Erythroblast (primary cell): ENCODE measurements around the gene EHBP1L1.

ENCODE experiments used
- GATA1 ChIP-seq: IDR thresholded peaks from 2 replicates; pipeline ENCODE4 v1.6.1; 2011; ENCODE audit warnings: low read depth, mild to moderate bottlenecking, control low read depth, low read length, moderate library complexity
- POLR2A ChIP-seq: IDR thresholded peaks from 2 replicates; pipeline ENCODE4 v1.6.1; 2011; ENCODE audit warnings: mild to moderate bottlenecking, low read length

DNA sequence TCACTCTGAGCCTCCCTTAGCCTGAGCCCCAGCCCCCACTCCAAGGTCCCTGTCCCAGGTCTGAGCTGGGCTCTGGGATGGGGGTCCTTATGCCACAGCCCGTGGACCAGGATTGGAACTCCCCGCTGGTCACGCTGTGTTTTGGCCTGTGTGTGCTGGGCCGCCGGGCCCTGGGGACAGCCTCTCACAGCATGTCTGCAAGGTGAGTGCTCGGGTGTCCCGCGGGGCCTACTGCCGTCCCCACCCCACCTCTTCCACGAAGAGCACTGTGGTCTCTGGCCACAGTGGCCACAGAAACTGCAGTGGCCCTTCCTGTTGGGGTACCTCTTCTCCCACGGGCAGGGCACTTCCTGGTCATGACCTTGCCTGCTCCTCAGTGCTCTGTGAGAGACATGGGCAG, 58.6 kb downstream of the EHBP1L1 start:
- no peak for TF ChIP-seq POLR2A
- TF ChIP-seq GATA1, result no peak
